Measurements from ENCODE around the gene A2M. TPM values are rescaled to one million over a fixed set of nuclear protein-coding genes. Genes with fewer than 3 reads are reported as not detected.

Gene A2M
- total RNA-seq, 1 experiment from 2014 or later = 1.2 TPM

DNA sequence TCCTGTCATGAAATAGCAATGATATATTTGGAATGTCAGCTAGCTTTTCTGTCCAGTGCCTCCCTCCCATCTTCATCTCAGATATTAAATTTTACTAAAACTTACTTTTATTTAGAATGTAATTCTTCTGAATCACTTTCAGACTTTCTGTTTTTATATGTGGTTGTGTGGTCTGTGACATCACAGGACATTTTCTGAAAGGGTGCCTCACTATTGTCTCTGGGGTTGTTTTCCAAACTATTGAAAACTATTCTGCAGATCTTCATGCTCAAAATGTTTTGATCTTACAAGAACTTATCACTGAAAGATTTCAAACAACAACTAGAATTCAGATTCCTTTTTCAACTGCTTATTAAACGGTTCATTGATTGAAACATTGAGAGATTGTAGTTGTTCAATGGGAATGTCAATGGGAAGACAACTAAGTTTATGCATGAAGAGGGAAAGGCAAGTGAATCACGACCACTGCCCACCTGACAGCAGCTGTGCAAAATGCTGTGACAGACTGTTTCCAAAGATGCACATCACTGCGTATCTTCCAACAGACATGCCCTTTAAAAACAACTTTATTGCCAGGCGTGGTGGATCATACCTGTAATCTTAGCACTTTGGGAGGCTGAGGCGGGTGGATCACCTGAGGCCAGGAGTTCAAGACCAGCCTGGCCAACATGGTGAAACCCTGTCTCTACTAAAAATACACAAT, 75.1 kb downstream of the A2M start:
- Histone ChIP-seq H2BK20ac (ENCODE audit: low read depth, low read length, poor library complexity, severe bottlenecking) (no peak overlapping the region), H3K79me1 (ENCODE audit: insufficient read depth, low read depth, low read length, poor library complexity, severe bottlenecking) (no peaks in the 10 kb centered on the region), H3K4ac (ENCODE audit: low read depth, low read length) (no peak overlapping the region), H2AK5ac (ENCODE audit: insufficient read length, low read length) (no peak overlapping the region), H2BK15ac (ENCODE audit: low read depth, low read length) (no peak overlapping the region), H4K8ac (replicated peaks; ENCODE audit: insufficient read length, low read depth, low read length) (no peak overlapping the region), H2BK120ac (ENCODE audit: low read depth, low read length, poor library complexity, severe bottlenecking) (no peak overlapping the region), H3K4me2 (ENCODE audit: insufficient read depth, insufficient read length, low read length) (no peak overlapping the region), H3K27me3 (ENCODE audit: insufficient read depth, low read length) (no peaks in the 10 kb centered on the region), H3K23ac (ENCODE audit: insufficient read length, low read depth, low read length) (no peak overlapping the region), H3K79me2 (ENCODE audit: insufficient read depth, low read length) (no peaks in the 10 kb centered on the region), H2BK5ac (ENCODE audit: insufficient read length, low read length) (no peak overlapping the region), H4K20me1 (ENCODE audit: control insufficient read depth, insufficient read depth, insufficient read length) (no peaks in the 10 kb centered on the region), H4K91ac (ENCODE audit: insufficient read length, low read depth, low read length) (no peak overlapping the region), H3K14ac (ENCODE audit: insufficient read depth, low read length) (no peak overlapping the region), H3T11ph (ENCODE audit: low read length) (no peak overlapping the region), H3K9ac (ENCODE audit: extremely low read depth, insufficient read length, low read length) (no peak overlapping the region), H4K5ac (ENCODE audit: insufficient read length, low read depth, low read length) (no peak overlapping the region), H2AFZ (ENCODE audit: low read length) (no peak overlapping the region), H2BK12ac (ENCODE audit: insufficient read length, low read depth, low read length) (no peak overlapping the region), H3K56ac (ENCODE audit: insufficient read length, low read depth, low read length) (no peak overlapping the region), H3K9me3 (ENCODE audit: control insufficient read depth, low read depth, low read length) (no peaks in the 10 kb centered on the region), H3K27ac (ENCODE audit: insufficient read length, low read depth, low read length) (no peak overlapping the region), H3K23me2 (ENCODE audit: insufficient read length, low read depth, low read length, poor library complexity, severe bottlenecking) (no peaks in the 10 kb centered on the region), H3K18ac (ENCODE audit: insufficient read length, low read depth, low read length) (no peak overlapping the region), H3K4me1 (ENCODE audit: insufficient read depth, low read length) (no peaks in the 10 kb centered on the region)
- DNase-seq = no peak
- H3K4me3 Mint-ChIP-seq = no peak overlapping the region
- H3K27ac Mint-ChIP-seq = no peak overlapping the region
- no peaks in the 10 kb centered on the region for H3K27me3 Mint-ChIP-seq (ENCODE audit: low read depth)
- no CpG with 5 or more reads among the region's 5 CpGs for WGBS (ENCODE audit: extremely low coverage, insufficient read length, low lambda C conversion rate)
- no peaks in the 10 kb centered on the region for H3K36me3 Mint-ChIP-seq (ENCODE audit: insufficient read depth in 1 of 3, low read depth in 3 of 3)
- TF ChIP-seq CTCF (conservative IDR thresholded peaks at IDR 0.05) = no peak
- H3K4me1 Mint-ChIP-seq = peaks cover 0 to 3% of the 10 kb centered on the region in 2 experiments; a peak in 1 of 4 replicates
- no peaks in the 10 kb centered on the region for H3K9me3 Mint-ChIP-seq

Measured in H9 (cell line).